ENCODE results near the gene SNED1.

SNED1 gene

DNA sequence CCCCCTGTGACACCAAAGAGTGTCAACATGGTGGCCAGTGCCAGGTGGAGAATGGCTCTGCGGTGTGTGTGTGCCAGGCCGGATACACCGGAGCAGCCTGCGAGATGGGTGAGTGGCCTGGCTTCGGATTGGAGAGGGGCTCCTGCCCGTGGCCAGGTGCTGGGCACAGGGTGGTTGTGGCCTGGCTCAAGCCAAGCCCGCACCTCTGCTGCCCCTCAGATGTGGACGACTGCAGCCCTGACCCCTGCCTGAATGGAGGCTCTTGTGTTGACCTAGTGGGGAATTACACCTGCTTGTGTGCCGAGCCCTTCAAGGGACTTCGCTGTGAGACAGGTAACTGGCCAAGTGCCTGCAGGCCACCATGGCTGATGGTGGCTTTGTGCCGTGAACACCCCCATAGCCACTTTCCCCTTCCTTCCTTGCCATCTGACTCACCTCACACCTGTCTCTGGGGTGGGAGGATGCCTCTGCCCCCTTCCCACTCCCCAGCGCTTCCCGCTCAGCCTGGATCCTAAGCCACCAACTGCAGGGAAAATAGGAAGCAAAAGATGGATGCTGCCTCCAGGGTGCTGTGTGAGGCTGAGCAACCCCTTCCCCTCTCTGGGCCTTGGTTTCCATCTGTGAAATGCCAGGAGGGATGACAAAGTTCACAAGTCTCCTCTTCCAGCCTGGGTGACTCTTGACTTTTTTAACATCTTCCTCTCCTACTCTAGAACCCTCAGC is 41.8 kb downstream of the SNED1 start:
- no peak overlapping the region for H3K27ac ChIP-seq (replicated peaks)
- DNase-seq (ENCODE audit: low read depth in 1 of 2, low spot score in 1 of 2): no peak
- H3K27me3 ChIP-seq (ENCODE audit: insufficient read depth, poor library complexity, severe bottlenecking): peaks cover 27% of the 10 kb centered on the region
- no peak overlapping the region for H3K4me3 ChIP-seq (replicated peaks; ENCODE audit: insufficient read depth, low read length)
- TF ChIP-seq SPI1 (IDR thresholded peaks at IDR 0.05; ENCODE audit: borderline replicate concordance, low read depth): no peak
- no peak for TF ChIP-seq POLR2AphosphoS5 (IDR thresholded peaks at IDR 0.05; ENCODE audit: low read depth)
- TF ChIP-seq, protein P1, sequence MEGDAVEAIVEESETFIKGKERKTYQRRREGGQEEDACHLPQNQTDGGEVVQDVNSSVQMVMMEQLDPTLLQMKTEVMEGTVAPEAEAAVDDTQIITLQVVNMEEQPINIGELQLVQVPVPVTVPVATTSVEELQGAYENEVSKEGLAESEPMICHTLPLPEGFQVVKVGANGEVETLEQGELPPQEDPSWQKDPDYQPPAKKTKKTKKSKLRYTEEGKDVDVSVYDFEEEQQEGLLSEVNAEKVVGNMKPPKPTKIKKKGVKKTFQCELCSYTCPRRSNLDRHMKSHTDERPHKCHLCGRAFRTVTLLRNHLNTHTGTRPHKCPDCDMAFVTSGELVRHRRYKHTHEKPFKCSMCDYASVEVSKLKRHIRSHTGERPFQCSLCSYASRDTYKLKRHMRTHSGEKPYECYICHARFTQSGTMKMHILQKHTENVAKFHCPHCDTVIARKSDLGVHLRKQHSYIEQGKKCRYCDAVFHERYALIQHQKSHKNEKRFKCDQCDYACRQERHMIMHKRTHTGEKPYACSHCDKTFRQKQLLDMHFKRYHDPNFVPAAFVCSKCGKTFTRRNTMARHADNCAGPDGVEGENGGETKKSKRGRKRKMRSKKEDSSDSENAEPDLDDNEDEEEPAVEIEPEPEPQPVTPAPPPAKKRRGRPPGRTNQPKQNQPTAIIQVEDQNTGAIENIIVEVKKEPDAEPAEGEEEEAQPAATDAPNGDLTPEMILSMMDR (IDR thresholded peaks at IDR 0.05; ENCODE audit: insufficient read depth, low read length): no peak
- no peak for TF ChIP-seq GABPA (IDR thresholded peaks at IDR 0.05; ENCODE audit: low read depth)
- TF ChIP-seq, protein P2, sequence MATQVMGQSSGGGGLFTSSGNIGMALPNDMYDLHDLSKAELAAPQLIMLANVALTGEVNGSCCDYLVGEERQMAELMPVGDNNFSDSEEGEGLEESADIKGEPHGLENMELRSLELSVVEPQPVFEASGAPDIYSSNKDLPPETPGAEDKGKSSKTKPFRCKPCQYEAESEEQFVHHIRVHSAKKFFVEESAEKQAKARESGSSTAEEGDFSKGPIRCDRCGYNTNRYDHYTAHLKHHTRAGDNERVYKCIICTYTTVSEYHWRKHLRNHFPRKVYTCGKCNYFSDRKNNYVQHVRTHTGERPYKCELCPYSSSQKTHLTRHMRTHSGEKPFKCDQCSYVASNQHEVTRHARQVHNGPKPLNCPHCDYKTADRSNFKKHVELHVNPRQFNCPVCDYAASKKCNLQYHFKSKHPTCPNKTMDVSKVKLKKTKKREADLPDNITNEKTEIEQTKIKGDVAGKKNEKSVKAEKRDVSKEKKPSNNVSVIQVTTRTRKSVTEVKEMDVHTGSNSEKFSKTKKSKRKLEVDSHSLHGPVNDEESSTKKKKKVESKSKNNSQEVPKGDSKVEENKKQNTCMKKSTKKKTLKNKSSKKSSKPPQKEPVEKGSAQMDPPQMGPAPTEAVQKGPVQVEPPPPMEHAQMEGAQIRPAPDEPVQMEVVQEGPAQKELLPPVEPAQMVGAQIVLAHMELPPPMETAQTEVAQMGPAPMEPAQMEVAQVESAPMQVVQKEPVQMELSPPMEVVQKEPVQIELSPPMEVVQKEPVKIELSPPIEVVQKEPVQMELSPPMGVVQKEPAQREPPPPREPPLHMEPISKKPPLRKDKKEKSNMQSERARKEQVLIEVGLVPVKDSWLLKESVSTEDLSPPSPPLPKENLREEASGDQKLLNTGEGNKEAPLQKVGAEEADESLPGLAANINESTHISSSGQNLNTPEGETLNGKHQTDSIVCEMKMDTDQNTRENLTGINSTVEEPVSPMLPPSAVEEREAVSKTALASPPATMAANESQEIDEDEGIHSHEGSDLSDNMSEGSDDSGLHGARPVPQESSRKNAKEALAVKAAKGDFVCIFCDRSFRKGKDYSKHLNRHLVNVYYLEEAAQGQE (IDR thresholded peaks at IDR 0.05; ENCODE audit: insufficient replicate concordance, low read depth): no peak

DNA sequence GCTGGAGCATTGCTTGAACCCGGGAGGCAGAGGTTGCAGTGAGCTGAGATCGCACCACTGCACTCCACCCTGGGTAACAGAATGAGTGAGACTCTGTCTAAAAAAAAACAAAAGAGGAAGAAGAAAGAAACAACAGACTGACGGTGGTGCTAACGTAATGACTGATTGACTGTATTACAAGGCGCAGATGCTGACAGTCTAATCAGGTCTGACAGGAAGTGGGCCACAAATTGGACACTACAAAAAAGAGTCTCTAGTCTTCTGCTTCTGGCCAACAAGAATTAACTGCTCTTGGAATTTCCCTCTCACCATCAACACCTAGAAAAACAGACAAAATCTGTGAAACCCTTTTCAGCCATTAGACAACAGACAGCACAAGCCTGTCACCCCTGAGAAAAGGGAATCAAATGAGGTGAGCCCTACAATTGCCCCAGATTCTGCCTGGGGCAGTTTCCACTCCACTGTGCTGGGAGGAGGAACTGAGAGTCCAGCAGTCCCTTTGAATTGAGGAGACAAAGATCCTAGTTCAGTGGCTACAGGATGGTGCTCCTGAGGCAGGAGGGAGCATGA is 43.3 kb downstream of the SNED1 start:
- no peak for DNase-seq (ENCODE audit: low read depth in 1 of 2, low spot score in 1 of 2)
- peaks cover 21% of the 10 kb centered on the region for H3K27me3 ChIP-seq (ENCODE audit: insufficient read depth, poor library complexity, severe bottlenecking)
- no peak overlapping the region for H3K4me3 ChIP-seq (replicated peaks; ENCODE audit: insufficient read depth, low read length)
- H3K27ac ChIP-seq (replicated peaks): no peak overlapping the region
- TF ChIP-seq, protein P2 (IDR thresholded peaks at IDR 0.05; ENCODE audit: insufficient replicate concordance, low read depth): no peak
- TF ChIP-seq SPI1 (IDR thresholded peaks at IDR 0.05; ENCODE audit: borderline replicate concordance, low read depth) (no peak), POLR2AphosphoS5 (IDR thresholded peaks at IDR 0.05; ENCODE audit: low read depth) (no peak), GABPA (IDR thresholded peaks at IDR 0.05; ENCODE audit: low read depth) (no peak)
- TF ChIP-seq, protein P1 (IDR thresholded peaks at IDR 0.05; ENCODE audit: insufficient read depth, low read length): no peak

DNA sequence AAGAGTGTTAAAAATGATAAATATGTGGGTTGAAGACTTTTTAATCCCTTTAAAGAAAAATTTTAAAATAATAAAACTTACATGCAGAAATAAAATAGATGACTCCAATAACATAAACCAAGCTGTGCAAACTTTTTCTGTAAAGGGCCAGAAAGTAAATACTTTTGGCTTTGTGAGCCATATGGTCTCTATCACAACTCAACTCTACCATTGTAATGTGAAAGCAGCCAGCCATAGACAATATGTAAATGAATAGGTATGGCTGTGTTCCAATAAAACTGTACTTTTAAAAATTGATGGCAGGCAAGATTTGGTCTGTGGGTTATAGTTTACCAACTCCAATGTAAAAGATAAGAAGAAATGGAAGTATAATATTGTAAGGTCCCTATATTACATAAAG is 45.2 kb downstream of the SNED1 start:
- Histone ChIP-seq H3K4me3 (replicated peaks; ENCODE audit: insufficient read depth, low read length) (no peak overlapping the region), H3K27me3 (ENCODE audit: insufficient read depth, poor library complexity, severe bottlenecking) (peaks cover 9% of the 10 kb centered on the region), H3K27ac (replicated peaks) (no peak overlapping the region)
- TF ChIP-seq, protein P1 (IDR thresholded peaks at IDR 0.05; ENCODE audit: insufficient read depth, low read length): no peak
- no peak for TF ChIP-seq POLR2AphosphoS5 (IDR thresholded peaks at IDR 0.05; ENCODE audit: low read depth)
- TF ChIP-seq SPI1 (IDR thresholded peaks at IDR 0.05; ENCODE audit: borderline replicate concordance, low read depth): no peak
- TF ChIP-seq, protein P2 (IDR thresholded peaks at IDR 0.05; ENCODE audit: insufficient replicate concordance, low read depth): no peak
- TF ChIP-seq GABPA (IDR thresholded peaks at IDR 0.05; ENCODE audit: low read depth): no peak
- DNase-seq (ENCODE audit: low read depth in 1 of 2, low spot score in 1 of 2): no peak
